Common myeloid progenitor, CD34-positive (primary cell): ENCODE data around the gene RNF31.
A peak's percentile ranks its signal among the peaks of the same experiment; 100 is the strongest.

ENCODE experiments used
- CTCF ChIA-PET: fragments of 350-600 bp; sonication (Branson Sonifier 250); formaldehyde crosslinking; loops from one replicate; lab custom pipeline; 2021; ENCODE audit warnings: antibody characterized with exemption; lab: Charles Lee
- POLR2A ChIA-PET: fragments of 350-600 bp; sonication (Branson Sonifier 250); formaldehyde crosslinking; loops from one replicate; lab custom pipeline; 2021; ENCODE audit warnings: antibody characterized with exemption; lab: Charles Lee
- DNase-seq, 3 donors: peaks; one replicate each; pipeline versions ENCODE4 v3.0.0 to v3.0.0-alpha.2; 2013
- H3K27ac ChIP-seq, 2 experiments: 1 replicate in 1 of 2; 2 replicates in 1 of 2; pipeline ENCODE4 v1.7.0; 2013; ENCODE audit warnings: inconsistent platforms in 2 of 2, low read length in 2 of 2, mild to moderate bottlenecking in 2 of 2, low read depth in 1 of 2, moderate library complexity in 1 of 2; ENCODE audit not compliant: severe bottlenecking in 2 of 2, insufficient read depth in 1 of 2, poor library complexity in 1 of 2
- H3K27me3 ChIP-seq, 5 experiments: replicated peaks in 2 of 5; 1 replicate in 3 of 5; 2 replicates in 2 of 5; pipeline versions ENCODE4 v1.6.1 to v1.7.0; 2013; ENCODE audit warnings: low read length in 4 of 5, mild to moderate bottlenecking in 2 of 5, moderate library complexity in 2 of 5, inconsistent platforms in 1 of 5; ENCODE audit not compliant: insufficient read depth in 5 of 5, control insufficient read depth in 4 of 5
- H3K36me3 ChIP-seq, 4 experiments: 1 replicate in 2 of 4; 2 replicates in 2 of 4; pipeline versions ENCODE4 v1.6.1 to v1.7.0; 2013; ENCODE audit warnings: low read length in 3 of 4, control low read depth in 1 of 4, mild to moderate bottlenecking in 1 of 4; ENCODE audit not compliant: control insufficient read depth in 4 of 4, insufficient read depth in 4 of 4
- H3K4me1 ChIP-seq, 4 experiments: 1 replicate in 3 of 4; 2 replicates in 1 of 4; pipeline versions ENCODE4 v1.6.1 to v1.7.1; 2013; ENCODE audit warnings: low read length in 3 of 4, mild to moderate bottlenecking in 3 of 4, control low read depth in 1 of 4, inconsistent platforms in 1 of 4, moderate library complexity in 1 of 4; ENCODE audit not compliant: control insufficient read depth in 4 of 4, insufficient read depth in 4 of 4; ENCODE audit errors: control extremely low read depth in 1 of 4
- H3K4me3 ChIP-seq, 7 experiments: 1 replicate in 4 of 7; 2 replicates in 3 of 7; pipeline versions ENCODE4 v1.5.1 to v1.7.0; 2013; ENCODE audit warnings: mild to moderate bottlenecking in 7 of 7, low read length in 6 of 7, moderate library complexity in 6 of 7, inconsistent platforms in 2 of 7, low read depth in 2 of 7, control low read depth in 1 of 7; ENCODE audit not compliant: insufficient read depth in 4 of 7, control insufficient read depth in 1 of 7; ENCODE audit errors: extremely low read depth in 1 of 7
- H3K9me3 ChIP-seq, 5 experiments: 1 replicate in 4 of 5; 2 replicates in 1 of 5; pipeline versions ENCODE4 v1.6.1 to v1.7.1; 2013; ENCODE audit warnings: low read length in 4 of 5, mild to moderate bottlenecking in 2 of 5, inconsistent platforms in 1 of 5, low read depth in 1 of 5, moderate library complexity in 1 of 5; ENCODE audit not compliant: control insufficient read depth in 4 of 5, insufficient read depth in 2 of 5; ENCODE audit errors: control extremely low read depth in 1 of 5
- WGBS: methylation state at CpG from one replicate; pipeline ENCODE4 v1.1.5; 2013; ENCODE audit not compliant: insufficient coverage; 5-methylcytosine and 5-hydroxymethylcytosine counted together

Gene RNF31

DNA sequence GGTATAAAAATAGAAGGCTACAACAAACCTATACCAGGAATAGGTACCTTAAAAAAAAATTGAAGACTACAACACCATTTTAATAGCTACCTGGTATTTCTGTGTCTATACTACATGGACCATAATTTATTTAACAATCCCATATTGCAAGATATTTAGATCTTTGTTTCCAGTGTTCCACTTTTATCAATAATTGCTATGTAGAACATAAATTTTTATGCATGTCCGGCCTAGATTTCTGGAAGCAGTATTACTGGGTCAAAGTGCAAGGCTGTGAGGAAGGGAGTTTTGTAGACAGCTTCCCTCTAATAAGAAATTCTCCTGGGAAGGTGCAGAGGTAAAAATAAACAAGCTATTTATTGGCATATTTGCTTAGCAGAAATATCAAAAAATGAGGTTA lies 36.8 kb upstream of the RNF31 start:
- H3K27me3 ChIP-seq = no peaks in the 10 kb centered on the region
- H3K9me3 ChIP-seq = no peaks in the 10 kb centered on the region
- DNase-seq = no peak
- no peak overlapping the region for H3K4me3 ChIP-seq
- CTCF ChIA-PET = interaction anchor here (0.7 to 11.6 kb wide), 17 partner anchors 9 to 102 kb away, joined by 3 to 188 read pairs (median 5); partner anchors contain the start of genes CARMIL3, CHMP4A, FITM1 and IRF9
- H3K27ac ChIP-seq = no peak overlapping the region
- whole genome bisulfite sequencing = no CpG with 5 or more reads among the region's 1 CpG
- no peaks in the 10 kb centered on the region for H3K36me3 ChIP-seq
- peaks cover 3 to 32% (median 14%) of the 10 kb centered on the region in 4 experiments for H3K4me1 ChIP-seq
- POLR2A ChIA-PET = no interaction called here

DNA sequence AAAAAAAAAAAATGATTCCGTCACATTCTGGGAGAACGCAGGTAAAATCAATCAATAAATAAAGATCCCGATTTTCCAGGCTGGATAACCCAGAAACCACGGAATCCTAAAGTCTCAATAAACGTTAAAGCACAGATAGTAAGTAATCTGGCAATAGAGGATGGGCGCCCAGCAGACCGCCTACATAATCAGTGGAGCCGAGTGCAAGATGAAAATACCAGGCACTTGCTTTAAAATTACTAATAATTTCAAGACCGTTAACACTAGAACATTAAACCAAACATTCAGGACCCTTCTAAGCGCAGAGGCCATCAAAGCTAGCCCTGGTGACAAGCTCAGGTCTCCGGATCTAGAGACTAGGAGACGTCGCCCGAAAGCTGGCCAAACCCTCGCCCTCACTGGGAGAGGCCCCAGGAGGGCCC lies 33.9 kb upstream of the RNF31 start:
- CTCF ChIA-PET = interaction anchor here (0.8 to 7.7 kb wide), 6 partner anchors 18 to 56 kb away, joined by 3 to 46 read pairs (median 16); partner anchors contain the start of genes FITM1, PCK2 and PSME1
- Histone ChIP-seq H3K27me3 (no peaks in the 10 kb centered on the region), H3K36me3 (peaks cover 6 to 21% (median 14%) of the 10 kb centered on the region in 4 experiments), H3K27ac (peak overlapping the region; percentile 95 to 98), H3K4me1 (peaks cover 11 to 40% (median 26%) of the 10 kb centered on the region in 4 experiments), H3K9me3 (no peaks in the 10 kb centered on the region), H3K4me3 (peak overlapping the region; percentile 51 to 98 (median 91))
- WGBS = 13% methylated on average over 12 of the region's 15 CpGs
- POLR2A ChIA-PET = interaction anchor here (0.6 to 2.4 kb wide), 8 partner anchors 19 to 75 kb away, joined by 3 to 11 read pairs (median 6); partner anchors contain the start of genes EMC9, IPO4, IRF9 and PCK2
- peak in 1 of 3 donors; percentile 40 for DNase-seq

DNA sequence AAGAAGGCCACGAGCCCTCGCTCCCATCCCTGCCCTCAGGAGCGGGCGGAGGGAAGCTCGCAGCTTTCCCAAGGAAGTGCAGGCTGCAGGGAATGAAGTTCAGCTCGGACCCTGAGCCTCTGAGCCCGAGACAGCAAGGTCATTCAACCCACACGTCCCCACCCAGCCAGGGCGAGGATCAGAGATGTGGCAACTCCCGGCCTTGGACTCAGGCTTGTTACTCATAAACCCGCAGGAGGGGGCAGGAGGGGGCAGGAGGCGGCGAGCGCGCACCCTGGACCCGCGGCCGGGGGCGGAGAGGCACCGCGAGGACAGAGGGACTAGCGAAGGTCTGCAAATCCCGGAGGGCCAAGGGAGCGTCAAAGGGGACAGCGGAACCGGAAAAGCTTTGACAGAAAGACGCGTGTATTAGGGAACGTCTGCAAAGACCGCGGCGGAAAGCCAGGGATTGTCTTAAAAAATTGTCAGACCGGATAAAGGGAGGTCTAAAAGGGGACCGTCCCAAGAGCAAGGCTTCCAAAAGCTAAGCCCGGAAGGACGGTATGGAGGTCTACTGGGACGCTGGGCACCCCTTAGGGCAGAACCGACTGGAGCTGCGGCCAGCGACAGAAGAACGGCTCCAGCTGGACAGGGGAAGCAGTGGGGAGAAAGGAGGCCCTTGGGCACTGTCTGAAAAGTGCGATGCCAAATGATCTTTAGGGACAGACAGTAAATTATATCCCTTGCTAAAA lies 33.3 kb upstream of the RNF31 start:
- POLR2A ChIA-PET = interaction anchor here (0.6 to 2.4 kb wide), 12 partner anchors 12 to 75 kb away, joined by 3 to 11 read pairs (median 5); partner anchors contain the start of genes EMC9, IPO4, IRF9 and PCK2

DNA sequence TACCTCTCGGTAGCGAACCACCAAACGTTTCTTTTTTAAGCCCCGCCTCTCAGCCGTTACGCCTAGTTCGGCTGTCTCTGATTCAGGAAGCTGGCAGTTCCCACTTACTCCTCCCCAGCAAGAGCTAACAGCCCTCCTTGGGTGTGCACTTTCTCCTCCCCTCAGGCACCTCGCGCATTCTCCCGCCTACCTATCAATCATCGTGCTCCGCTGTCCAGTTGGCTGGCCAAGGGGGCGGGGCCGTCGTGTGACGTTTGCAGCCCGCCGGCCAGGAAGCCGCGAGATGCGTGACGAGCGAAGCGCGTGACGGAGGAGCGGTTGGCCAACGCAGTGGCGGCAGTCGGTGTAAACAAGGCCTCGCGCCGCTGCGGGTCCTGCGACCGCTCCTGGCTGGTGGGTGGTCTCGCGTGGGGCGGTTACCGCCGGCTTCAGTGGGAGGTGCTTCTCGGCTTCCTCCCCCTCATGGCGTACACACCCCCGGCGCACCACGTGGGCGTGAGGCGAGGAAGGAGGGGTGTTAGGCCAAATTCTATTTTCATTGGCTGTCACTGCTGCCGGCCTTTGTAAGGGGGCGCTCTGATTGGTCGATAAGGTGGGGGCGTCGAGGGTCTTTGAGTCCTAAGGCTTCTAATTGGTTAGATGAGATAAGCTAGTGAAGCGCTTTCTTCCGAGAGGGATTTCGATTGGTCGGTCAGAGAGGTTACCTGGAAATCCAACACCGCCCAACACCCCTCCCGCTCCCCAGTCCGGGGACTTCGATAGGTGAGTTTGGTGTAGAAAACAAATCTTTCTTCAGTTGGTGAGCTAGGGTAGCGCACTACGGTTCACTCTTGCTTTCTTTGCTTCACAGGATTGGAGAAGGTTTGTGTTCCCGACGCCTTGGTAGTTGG lies 32.5 kb upstream of the RNF31 start, which contains the start of the genes DCAF11 and NRL:
DCAF11 (plus strand) TSS at position 246 of the 890 bp plus-strand sequence. CDS start 818 bp downstream, outside the sequence.
NRL (minus strand) TSS at position 418 of the 890 bp plus-strand sequence. CDS start 32,101 bp downstream, outside the sequence.
- peak; percentile 100 for DNase-seq
- POLR2A ChIA-PET = interaction anchor here (1.0 to 2.4 kb wide), 10 partner anchors 12 to 74 kb away, joined by 3 to 11 read pairs (median 6); partner anchors contain the start of genes EMC9, IPO4, IRF9 and PCK2
- H3K27me3 ChIP-seq = no peaks in the 10 kb centered on the region
- CTCF ChIA-PET = interaction anchor here (0.5 to 7.7 kb wide), 16 partner anchors 11 to 122 kb away, joined by 3 to 46 read pairs (median 4); partner anchors contain the start of genes FITM1, IRF9, PCK2 and PSME1
- H3K36me3 ChIP-seq = peaks cover 14 to 35% (median 28%) of the 10 kb centered on the region in 4 experiments
- H3K4me1 ChIP-seq = peaks cover 8 to 33% (median 19%) of the 10 kb centered on the region in 4 experiments
- peak within 1 kb of the TSS; percentile 95 to 98 for H3K27ac ChIP-seq
- 0% methylated on average over 45 of the region's 65 CpGs for WGBS
- H3K9me3 ChIP-seq = no peaks in the 10 kb centered on the region
- peak within 1 kb of the TSS; percentile 51 to 98 (median 91) for H3K4me3 ChIP-seq

More for the DNA sequence above, 33.3 kb upstream of the RNF31 start:
- CTCF ChIA-PET = interaction anchor here (0.8 to 7.7 kb wide), 15 partner anchors 12 to 123 kb away, joined by 3 to 46 read pairs (median 4); partner anchors contain the start of genes FITM1, IRF9, PCK2 and PSME1
- H3K36me3 ChIP-seq = peaks cover 11 to 27% (median 20%) of the 10 kb centered on the region in 4 experiments
- no peaks in the 10 kb centered on the region for H3K27me3 ChIP-seq
- peaks cover 10 to 35% (median 20%) of the 10 kb centered on the region in 4 experiments for H3K4me1 ChIP-seq
- H3K4me3 ChIP-seq = peak overlapping the region; percentile 51 to 98 (median 91)
- DNase-seq = peak; percentile 91 to 96 (median 93)
- H3K9me3 ChIP-seq = no peaks in the 10 kb centered on the region
- H3K27ac ChIP-seq = peak overlapping the region; percentile 95 to 98
- 0% methylated on average over 42 of the region's 42 CpGs for WGBS

DNA sequence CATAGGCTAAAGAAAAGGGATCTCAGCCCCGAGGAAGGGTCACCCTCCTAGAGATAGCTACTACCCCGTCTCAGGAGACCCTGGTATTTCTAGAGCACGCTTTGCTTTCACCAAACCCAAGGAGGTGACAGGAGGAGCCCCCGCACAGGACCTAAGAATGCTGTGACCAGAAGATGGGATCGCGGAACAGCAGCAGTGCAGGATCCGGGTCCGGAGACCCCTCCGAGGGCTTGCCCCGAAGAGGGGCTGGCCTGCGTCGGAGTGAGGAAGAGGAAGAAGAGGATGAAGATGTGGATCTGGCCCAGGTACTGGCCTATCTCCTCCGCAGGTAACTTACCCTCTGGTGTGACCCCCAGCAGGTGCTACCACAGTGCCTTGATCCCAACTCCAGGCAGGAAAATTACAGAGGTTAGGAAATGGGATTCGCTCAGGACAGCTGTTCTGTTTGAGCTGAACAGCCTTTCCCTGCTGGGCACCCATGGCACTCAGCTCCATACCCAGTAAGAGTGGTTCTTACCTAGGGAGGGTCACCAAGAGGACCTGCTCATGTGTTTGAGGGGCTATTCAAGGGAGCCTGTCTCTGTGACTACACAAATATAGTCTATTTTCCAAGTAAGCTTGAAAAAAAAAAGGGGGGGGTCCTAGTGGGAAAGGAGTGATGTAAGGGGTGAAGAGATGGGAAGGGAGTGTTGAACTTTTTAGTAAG lies 31.7 kb upstream of the RNF31 start:
- Histone ChIP-seq H3K27me3 (no peaks in the 10 kb centered on the region), H3K9me3 (no peaks in the 10 kb centered on the region), H3K4me1 (peaks cover 8 to 33% (median 19%) of the 10 kb centered on the region in 4 experiments), H3K36me3 (peaks cover 14 to 39% (median 33%) of the 10 kb centered on the region in 4 experiments), H3K27ac (peak overlapping the region; percentile 95 to 98), H3K4me3 (peak overlapping the region; percentile 51 to 98 (median 90))
- ChIA-PET POLR2A (interaction anchor here (1.2 to 2.4 kb wide), 6 partner anchors 9 to 45 kb away, joined by 3 to 10 read pairs (median 8); partner anchors contain the start of genes IRF9, PSME1, PSME2 and RNF31), CTCF (interaction anchor here (0.5 to 7.7 kb wide), 14 partner anchors 11 to 121 kb away, joined by 3 to 46 read pairs (median 5); partner anchors contain the start of genes FITM1, IRF9, PCK2 and PSME1)
- no peak for DNase-seq
- 4% methylated on average over 13 of the region's 14 CpGs for WGBS
